Stimulated activated CD4-positive, alpha-beta T cell treated with anti-CD3 and anti-CD28 coated beads, Interleukin-4, amount 100 ng/mL, for 1 hour (primary cell): ENCODE results near the gene WWP2.
"Not testable (repeated sequence)": the region's sequence is repeated elsewhere in the genome, so short reads cannot be mapped to it uniquely, and the experiment has no call there.

Source experiments
- DNase-seq: peaks from one replicate; pipeline ENCODE4 v3.0.0-alpha.2; 2020

The WWP2 gene

GRCh38 chr16:69796285-69797118 is 34.4 kb downstream of the WWP2 start:
- no peak for DNase-seq

GRCh38 chr16:69798466-69798865 is 36.3 kb downstream of the WWP2 start:
- DNase-seq: no peak

DNA sequence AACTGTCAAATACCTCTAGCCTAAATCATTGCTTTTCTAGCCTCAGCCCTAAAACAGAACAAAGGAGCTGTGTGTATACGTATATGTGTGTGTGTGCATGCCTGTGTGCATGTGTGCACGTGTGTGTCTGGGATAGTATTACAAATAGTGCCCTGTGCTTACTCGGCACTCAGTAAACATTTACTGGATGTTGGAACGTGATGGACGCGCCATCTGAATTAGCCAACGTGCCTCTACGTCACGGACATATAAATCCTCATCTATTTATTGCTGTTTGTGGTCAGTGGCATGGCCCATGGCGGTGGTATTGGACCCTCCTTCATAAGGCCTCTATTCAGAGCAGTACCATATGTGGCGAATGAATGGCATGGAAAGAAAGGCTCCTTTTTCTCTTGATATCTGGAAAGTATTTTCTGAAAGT is 37.5 kb downstream of the WWP2 start:
- no peak for DNase-seq

DNA sequence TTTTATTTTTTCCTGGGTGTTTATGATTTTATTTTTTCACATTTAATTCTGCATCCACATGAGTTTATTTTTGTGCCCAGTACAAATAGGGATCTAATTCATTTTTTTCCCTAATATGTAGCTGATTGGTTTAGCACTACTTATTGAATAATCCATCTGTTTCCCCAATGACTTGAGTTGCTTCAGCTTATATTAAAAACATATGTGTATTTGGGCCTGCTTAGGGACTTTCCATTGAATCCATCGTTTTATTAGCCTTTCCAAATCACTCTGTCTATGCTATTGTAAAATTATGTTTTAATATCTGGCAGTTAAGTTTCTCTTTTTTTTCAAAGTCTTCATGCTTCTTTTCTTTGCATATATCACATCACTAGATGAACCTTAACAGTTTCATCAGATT is 42.2 kb downstream of the WWP2 start:
- DNase-seq: no peak

DNA sequence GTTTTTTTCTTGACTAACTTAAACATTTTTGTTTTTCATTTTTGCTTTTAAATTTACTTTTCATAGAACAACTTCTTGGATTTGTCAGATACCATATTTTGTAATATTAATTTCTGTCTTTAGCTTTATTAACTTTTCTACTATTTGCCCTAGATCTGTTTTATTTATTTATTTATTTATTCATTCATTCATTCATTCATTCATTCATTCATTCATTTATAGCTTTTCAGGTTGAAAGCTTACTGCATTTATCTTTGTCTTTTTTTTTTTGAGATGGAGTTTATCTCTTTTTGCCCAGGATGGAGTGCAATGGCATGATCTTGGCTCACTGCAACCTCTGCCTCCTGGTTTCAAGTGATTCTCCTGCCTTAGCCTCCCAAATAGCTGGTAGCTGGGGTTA is 44.6 kb downstream of the WWP2 start:
- not testable (repeated sequence) for DNase-seq

DNA sequence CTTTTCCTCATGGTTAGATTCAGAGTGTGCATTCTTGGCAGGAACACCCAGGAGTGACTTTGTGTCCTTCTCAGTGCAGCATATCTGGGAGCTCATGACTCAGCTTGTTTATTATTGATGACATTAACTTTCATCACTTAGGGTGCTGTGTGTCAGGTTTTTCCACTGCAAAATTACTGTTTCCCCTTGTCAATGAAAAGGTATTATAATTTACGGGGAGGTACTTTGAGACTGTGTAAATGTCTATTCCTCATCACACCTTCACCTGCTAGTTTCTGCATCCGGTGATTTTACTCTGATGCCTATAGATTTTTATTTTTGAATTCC is 50.5 kb downstream of the WWP2 start:
- DNase-seq: no peak

GRCh38 chr16:69814078-69814477 is 51.9 kb downstream of the WWP2 start:
- no peak for DNase-seq

DNA sequence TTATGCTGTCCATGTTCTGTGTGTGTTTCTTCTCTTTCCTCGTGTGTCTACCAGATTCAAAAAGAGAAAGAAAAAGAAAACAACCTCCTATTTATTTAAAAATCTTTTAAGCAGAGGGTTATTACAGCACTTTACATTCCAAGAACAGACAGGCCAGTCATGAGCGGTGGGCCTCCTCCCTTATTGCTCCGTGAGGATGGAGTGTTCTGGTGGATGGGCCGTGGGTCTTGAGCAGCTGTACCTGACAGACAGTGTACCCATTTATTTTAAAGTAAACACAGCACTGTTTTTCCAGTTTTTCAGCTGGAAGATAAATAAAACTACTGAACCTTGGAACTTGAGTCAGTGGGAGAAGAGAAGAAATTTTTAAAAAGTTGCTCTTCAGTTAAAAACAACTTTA is 52.4 kb downstream of the WWP2 start:
- no peak for DNase-seq

- not testable (repeated sequence) for DNase-seq
Observed at GRCh38 chr16:69815216-69815883, 53.2 kb downstream of the WWP2 start.

- DNase-seq: no peak
Observed at GRCh38 chr16:69816996-69817395, 54.9 kb downstream of the WWP2 start.

GRCh38 chr16:69818891-69819545 is 56.9 kb downstream of the WWP2 start:
- DNase-seq: no peak

GRCh38 chr16:69820926-69821541 is 58.9 kb downstream of the WWP2 start:
- DNase-seq: no peak

DNA sequence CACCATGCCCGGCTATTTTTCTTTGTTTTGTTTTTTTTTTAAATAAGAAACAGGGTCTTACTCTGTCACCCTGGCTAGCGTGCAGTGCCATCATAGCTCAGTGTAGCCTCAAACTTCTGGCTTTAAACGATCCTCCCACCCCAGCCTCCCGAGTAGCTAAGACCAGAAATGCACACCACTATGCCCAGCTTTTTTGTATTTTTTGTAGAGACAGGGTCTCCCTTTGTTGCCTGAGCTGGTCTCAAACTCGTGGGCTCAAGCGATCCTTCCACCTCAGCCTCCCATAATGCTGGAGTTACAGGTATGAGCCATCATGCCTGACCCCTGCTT is 59.7 kb downstream of the WWP2 start:
- no peak for DNase-seq

DNA sequence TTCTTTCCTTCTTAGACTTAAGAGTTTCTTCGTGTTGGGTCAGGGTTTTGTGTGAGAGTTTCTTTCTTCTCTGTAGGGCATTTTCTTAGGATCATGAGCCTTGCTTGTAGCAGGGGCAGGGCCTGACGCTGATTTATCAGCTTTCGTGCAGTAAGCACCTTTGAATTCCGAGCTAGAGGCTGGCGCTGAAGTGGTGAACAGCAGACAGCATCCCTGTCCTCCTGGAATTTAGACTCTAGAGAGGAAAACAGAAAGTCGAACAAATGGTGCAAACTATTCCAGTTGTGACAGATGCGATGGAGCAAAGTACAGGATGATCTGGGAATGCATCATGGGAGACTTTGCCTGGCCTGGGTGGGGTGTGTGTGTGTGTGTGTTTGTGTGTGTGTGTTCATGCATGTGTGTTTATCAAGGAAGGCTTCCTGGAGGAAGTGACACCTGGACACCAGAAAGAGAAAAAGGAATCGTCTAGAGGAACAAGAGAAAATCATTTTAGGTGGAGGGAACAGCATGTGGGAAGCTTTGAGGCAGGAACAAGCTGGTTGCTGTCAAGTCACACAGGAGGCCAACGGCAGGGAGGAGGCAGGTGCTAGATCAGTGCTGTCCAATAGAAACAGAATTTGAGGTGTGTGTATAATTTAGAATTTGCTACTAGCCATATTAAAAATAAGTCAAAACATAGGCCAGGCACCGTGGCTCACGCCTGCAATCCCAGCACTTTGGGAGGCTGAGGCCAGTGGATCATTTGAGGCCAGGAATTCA is 60.2 kb downstream of the WWP2 start:
- DNase-seq: no peak

DNA sequence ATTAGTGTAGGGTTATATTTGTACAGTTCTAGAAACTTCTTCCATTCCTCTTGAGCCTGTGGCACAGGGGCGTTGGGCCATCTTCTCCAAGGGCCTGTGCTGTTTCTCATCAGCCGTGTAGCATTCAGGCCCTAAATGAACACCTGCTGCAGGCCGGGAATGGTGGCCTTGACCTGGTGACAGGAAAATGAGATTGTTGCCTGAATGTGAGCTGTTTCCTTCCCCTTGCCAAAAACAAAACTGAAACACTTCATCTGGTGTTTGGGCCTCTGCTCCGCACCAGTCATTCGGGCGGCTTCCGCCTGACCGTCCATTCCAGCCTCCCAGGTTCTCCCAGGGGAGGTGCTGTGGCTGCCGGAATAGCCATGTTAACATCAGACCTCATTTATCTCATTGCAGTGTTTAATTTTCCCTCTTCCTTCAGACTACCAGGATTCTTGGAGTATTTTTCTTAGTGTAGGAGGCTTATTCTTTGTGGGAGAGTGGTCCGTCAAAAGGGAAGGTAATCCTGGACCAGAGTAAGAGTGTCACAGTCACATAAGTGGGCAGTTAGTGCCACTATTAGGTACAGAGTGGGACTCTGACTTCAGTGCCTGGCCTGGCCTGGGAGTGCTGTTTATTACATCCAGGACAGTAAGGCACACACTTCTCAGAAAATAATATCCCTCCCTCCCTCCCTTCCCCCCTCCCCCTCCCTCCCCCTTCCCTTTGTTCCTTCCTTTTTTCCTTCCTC is 61.9 kb downstream of the WWP2 start:
- no peak for DNase-seq

GRCh38 chr16:69824564-69825142 is 62.5 kb downstream of the WWP2 start:
- DNase-seq: not testable (repeated sequence)

DNA sequence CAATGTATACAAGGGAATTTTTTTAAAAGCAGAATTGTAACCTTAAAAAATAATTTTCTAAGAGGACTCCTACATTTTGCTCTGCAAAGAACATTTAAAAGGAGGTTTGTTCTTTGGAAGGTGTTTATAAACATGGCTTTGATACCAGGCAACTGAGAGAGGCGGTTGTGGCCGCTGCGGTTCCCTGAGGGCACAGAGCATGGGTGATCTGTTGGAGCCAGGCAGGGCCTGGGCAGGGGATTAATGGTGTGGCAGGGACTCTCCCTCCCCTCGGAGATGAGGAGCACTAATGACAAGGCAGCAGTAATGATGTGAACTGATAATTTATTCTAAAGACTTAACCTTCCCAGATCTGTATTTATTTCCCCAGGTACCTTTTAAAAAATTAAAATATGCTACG is 65.4 kb downstream of the WWP2 start:
- no peak for DNase-seq

GRCh38 chr16:69829338-69829737 is 67.2 kb downstream of the WWP2 start:
- DNase-seq: no peak

DNA sequence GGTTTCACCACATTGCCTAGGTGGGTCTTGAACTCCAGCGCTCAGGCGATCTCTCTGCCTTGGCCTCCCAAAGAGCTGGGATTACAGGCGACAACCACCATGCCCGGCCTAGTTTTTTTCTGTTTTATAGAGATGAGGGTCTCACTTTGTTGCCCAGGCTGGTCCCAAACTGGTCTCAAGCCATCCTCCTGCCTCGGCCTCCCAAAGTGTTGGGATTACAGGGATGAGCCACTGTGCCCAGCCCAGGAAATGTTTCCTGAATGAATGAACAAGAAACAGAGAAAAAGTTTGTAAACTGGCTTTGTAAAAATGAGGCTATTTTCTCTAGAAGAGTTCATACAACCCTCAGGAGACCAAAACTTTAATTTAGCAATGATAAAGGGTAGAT is 68.0 kb downstream of the WWP2 start:
- no peak for DNase-seq

GRCh38 chr16:69830534-69831211 is 68.5 kb downstream of the WWP2 start:
- DNase-seq: no peak
